PC-3 (cell line): Measurements from ENCODE around the gene PALD1.

Source experiments
- CTCF ChIP-seq: fragments of 300-600 bp; sonication (generic); conservative IDR thresholded peaks from 2 replicates; pipeline ENCODE4 v1.5.1; 2017; ENCODE audit warnings: antibody characterized with exemption, low read depth, mild to moderate bottlenecking, low read length
- EZH2 ChIP-seq: fragments of 300-600 bp; sonication (generic); IDR thresholded peaks from one replicate; pipeline ENCODE4 v1.6.1; 2017; ENCODE audit warnings: antibody characterized with exemption, mild to moderate bottlenecking, low read length; ENCODE audit not compliant: unreplicated experiment
- EZH2phosphoT487 ChIP-seq: fragments of 300-600 bp; sonication (generic); IDR thresholded peaks from 2 replicates; pipeline ENCODE4 v1.6.1; 2018; ENCODE audit warnings: mild to moderate bottlenecking, antibody characterized with exemption, low read length, borderline replicate concordance

- no peak for TF ChIP-seq CTCF
- no peak for TF ChIP-seq EZH2phosphoT487
- no peak for TF ChIP-seq EZH2
These were observed 66.1 kb downstream of the PALD1 start for GRCh38 chr10:70544431-70545340.
